MM.1S (cell line): ENCODE results near the gene NEGR1.

ENCODE experiments used
- DNase-seq: peaks from one replicate; pipeline ENCODE4 v3.0.0-alpha.2; 2015
- H2AFZ ChIP-seq: fragments of 300-600 bp; sonication (generic); 2 replicates; pipeline ENCODE4 v1.6.0; 2016; ENCODE audit warnings: antibody characterized with exemption, low read length
- H3F3A ChIP-seq: fragments of 300-600 bp; sonication (generic); 2 replicates; pipeline ENCODE4 v1.6.1; 2016; ENCODE audit warnings: mild to moderate bottlenecking, antibody characterized with exemption, low read length, moderate library complexity, mixed read lengths; ENCODE audit not compliant: insufficient read depth
- H3K27ac ChIP-seq: fragments of 300-600 bp; sonication (generic); 2 replicates; pipeline ENCODE4 v1.5.1; 2016; ENCODE audit warnings: mild to moderate bottlenecking, low read length
- H3K27me3 ChIP-seq: fragments of 300-600 bp; sonication (generic); replicated peaks from 2 replicates; pipeline ENCODE4 v1.6.0; 2016; ENCODE audit warnings: low read length; ENCODE audit not compliant: insufficient read depth
- H3K36me3 ChIP-seq: fragments of 300-600 bp; sonication (generic); replicated peaks from 2 replicates; pipeline ENCODE4 v1.6.1; 2016; ENCODE audit warnings: mild to moderate bottlenecking, low read length, mixed read lengths; ENCODE audit not compliant: insufficient read depth
- H3K4me1 ChIP-seq: fragments of 300-600 bp; sonication (generic); 2 replicates; pipeline ENCODE4 v1.6.1; 2016; ENCODE audit warnings: low read length, mixed read lengths
- H3K4me2 ChIP-seq: fragments of 300-600 bp; sonication (generic); 2 replicates; pipeline ENCODE4 v1.6.0; 2016; ENCODE audit warnings: low read depth, low read length
- H3K4me3 ChIP-seq: fragments of 300-600 bp; sonication (generic); 2 replicates; pipeline ENCODE4 v1.5.1; 2016; ENCODE audit warnings: low read length, mixed read lengths
- H3K79me2 ChIP-seq: fragments of 300-600 bp; sonication (generic); 2 replicates; pipeline ENCODE4 v1.6.1; 2016; ENCODE audit warnings: mixed run types, low read length, mixed read lengths
- H3K9ac ChIP-seq: fragments of 300-600 bp; sonication (generic); 2 replicates; pipeline ENCODE4 v1.6.1; 2016; ENCODE audit warnings: low read length, mixed read lengths
- H3K9me2 ChIP-seq: fragments of 300-600 bp; sonication (generic); replicated peaks from 2 replicates; pipeline ENCODE4 v1.6.1; 2016; ENCODE audit warnings: mild to moderate bottlenecking, low read length, mixed read lengths; ENCODE audit not compliant: insufficient read depth
- H3K9me3 ChIP-seq: fragments of 300-600 bp; sonication (generic); replicated peaks from 2 replicates; pipeline ENCODE4 v1.6.1; 2016; ENCODE audit warnings: mild to moderate bottlenecking, low read length, mixed read lengths; ENCODE audit not compliant: insufficient read depth
- H4K20me1 ChIP-seq: fragments of 300-600 bp; sonication (generic); 2 replicates; pipeline ENCODE4 v1.6.1; 2016; ENCODE audit warnings: mild to moderate bottlenecking, low read length, moderate library complexity, mixed read lengths; ENCODE audit not compliant: insufficient read depth
- CTCF ChIP-seq: fragments of 300-600 bp; sonication (generic); IDR thresholded peaks from 2 replicates; pipeline ENCODE4 v1.5.1; 2016; ENCODE audit warnings: antibody characterized with exemption, low read length, mixed read lengths
- EZH2 ChIP-seq: fragments of 300-600 bp; sonication (generic); optimal IDR thresholded peaks from 2 replicates; pipeline ENCODE3; 2017; ENCODE audit warnings: low read depth, mild to moderate bottlenecking, antibody characterized with exemption, low read length, mixed read lengths
- EZH2phosphoT487 ChIP-seq: fragments of 300-600 bp; sonication (generic); IDR thresholded peaks from 2 replicates; pipeline ENCODE4 v1.6.1; 2018; ENCODE audit warnings: antibody characterized with exemption, low read length

NEGR1 gene

GRCh38 chr1:71950579-71950978, 331.8 kb downstream of the NEGR1 start:
- H2AFZ ChIP-seq, result no peak overlapping the region
- no peaks in the 10 kb centered on the region for H3K9me2 ChIP-seq
- no peak overlapping the region for H3K4me2 ChIP-seq
- TF ChIP-seq EZH2 (no peak), EZH2phosphoT487 (no peak), CTCF (no peak)
- no peaks in the 10 kb centered on the region for H3K27me3 ChIP-seq
- H3K36me3 ChIP-seq, result no peaks in the 10 kb centered on the region
- no peak overlapping the region for H3K27ac ChIP-seq
- H3K9me3 ChIP-seq, result no peaks in the 10 kb centered on the region
- H3K79me2 ChIP-seq, result no peaks in the 10 kb centered on the region
- H3K4me3 ChIP-seq, result no peak overlapping the region
- H4K20me1 ChIP-seq, result no peaks in the 10 kb centered on the region
- no peaks in the 10 kb centered on the region for H3F3A ChIP-seq
- no peak overlapping the region for H3K9ac ChIP-seq
- H3K4me1 ChIP-seq, result no peaks in the 10 kb centered on the region
- no peak for DNase-seq

- Histone ChIP-seq H3K9me3 (no peaks in the 10 kb centered on the region), H3K9me2 (no peaks in the 10 kb centered on the region), H3K36me3 (no peaks in the 10 kb centered on the region), H3K79me2 (no peaks in the 10 kb centered on the region), H3F3A (no peaks in the 10 kb centered on the region), H3K27me3 (no peaks in the 10 kb centered on the region), H3K4me1 (no peaks in the 10 kb centered on the region), H4K20me1 (no peaks in the 10 kb centered on the region), H3K4me2 (no peak overlapping the region), H3K4me3 (no peak overlapping the region), H2AFZ (no peak overlapping the region), H3K9ac (no peak overlapping the region), H3K27ac (no peak overlapping the region)
- DNase-seq, result no peak
- TF ChIP-seq EZH2phosphoT487 (no peak), EZH2 (no peak), CTCF (no peak)
Observed at GRCh38 chr1:71949681-71950080, 332.7 kb downstream of the NEGR1 start.

- Histone ChIP-seq H3K9me2 (no peaks in the 10 kb centered on the region), H3K4me3 (no peak overlapping the region), H3K4me1 (no peaks in the 10 kb centered on the region), H3K79me2 (no peaks in the 10 kb centered on the region), H3K27ac (no peak overlapping the region), H3K9ac (no peak overlapping the region), H3K36me3 (no peaks in the 10 kb centered on the region), H4K20me1 (no peaks in the 10 kb centered on the region), H3F3A (no peaks in the 10 kb centered on the region), H3K9me3 (no peaks in the 10 kb centered on the region), H2AFZ (no peak overlapping the region), H3K27me3 (no peaks in the 10 kb centered on the region), H3K4me2 (no peak overlapping the region)
- TF ChIP-seq CTCF, result no peak
- TF ChIP-seq EZH2phosphoT487, result no peak
- TF ChIP-seq EZH2, result no peak
- no peak for DNase-seq
Observed at GRCh38 chr1:71948561-71948960, 333.8 kb downstream of the NEGR1 start.
